ENCODE measurements around the gene GABBR1.

GABBR1 gene

GRCh38 chr6:29617782-29618554 lies 15.0 kb downstream of the GABBR1 start:
- DNase-seq: no peak

GRCh38 chr6:29611426-29611825 lies 21.6 kb downstream of the GABBR1 start:
- DNase-seq: no peak

GRCh38 chr6:29610540-29610939 lies 22.4 kb downstream of the GABBR1 start:
- DNase-seq: no peak

GRCh38 chr6:29608131-29608530 lies 24.9 kb downstream of the GABBR1 start:
- DNase-seq: no peak

DNA sequence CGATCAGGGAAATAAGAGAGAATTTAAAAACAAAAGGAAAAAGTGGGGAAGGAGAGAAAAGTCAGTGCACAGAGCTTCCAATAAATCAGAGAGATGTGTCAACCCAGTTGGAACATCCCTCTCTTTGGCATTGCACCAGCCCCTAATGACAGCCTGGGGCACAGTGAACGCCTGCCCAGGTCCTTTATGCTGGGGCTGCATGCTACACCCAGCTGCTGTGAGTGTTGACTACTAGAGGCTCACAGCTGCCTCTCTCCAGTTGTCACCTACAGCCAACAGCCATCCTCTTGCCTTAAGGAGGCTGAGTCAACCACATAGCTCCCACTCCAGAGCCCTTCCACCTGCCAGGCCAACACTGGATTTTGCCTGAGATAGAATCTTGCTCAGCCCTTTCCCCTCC lies 29.1 kb downstream of the GABBR1 start:
- no peak for DNase-seq

DNA sequence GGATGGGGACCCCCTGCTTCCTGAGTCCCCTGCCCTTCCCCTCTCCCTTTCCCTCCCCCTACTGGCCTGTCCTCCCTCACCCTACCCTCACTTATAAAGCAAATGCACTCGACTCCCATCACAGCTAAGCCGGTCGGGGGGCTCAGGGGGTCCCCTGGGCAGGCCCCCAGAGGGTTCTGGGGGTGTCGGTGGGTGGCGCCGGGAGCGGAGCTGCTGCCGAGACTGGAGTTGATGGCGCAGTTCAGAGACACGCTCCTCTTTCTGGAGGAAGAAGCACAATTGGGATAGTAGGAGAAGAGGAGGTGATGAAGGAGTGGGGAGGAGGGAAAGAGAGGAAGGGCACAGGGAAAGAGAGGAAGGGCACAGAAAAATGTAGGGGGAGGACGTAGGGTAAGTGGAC lies 29.5 kb downstream of the GABBR1 start:
- DNase-seq: no peak

DNA sequence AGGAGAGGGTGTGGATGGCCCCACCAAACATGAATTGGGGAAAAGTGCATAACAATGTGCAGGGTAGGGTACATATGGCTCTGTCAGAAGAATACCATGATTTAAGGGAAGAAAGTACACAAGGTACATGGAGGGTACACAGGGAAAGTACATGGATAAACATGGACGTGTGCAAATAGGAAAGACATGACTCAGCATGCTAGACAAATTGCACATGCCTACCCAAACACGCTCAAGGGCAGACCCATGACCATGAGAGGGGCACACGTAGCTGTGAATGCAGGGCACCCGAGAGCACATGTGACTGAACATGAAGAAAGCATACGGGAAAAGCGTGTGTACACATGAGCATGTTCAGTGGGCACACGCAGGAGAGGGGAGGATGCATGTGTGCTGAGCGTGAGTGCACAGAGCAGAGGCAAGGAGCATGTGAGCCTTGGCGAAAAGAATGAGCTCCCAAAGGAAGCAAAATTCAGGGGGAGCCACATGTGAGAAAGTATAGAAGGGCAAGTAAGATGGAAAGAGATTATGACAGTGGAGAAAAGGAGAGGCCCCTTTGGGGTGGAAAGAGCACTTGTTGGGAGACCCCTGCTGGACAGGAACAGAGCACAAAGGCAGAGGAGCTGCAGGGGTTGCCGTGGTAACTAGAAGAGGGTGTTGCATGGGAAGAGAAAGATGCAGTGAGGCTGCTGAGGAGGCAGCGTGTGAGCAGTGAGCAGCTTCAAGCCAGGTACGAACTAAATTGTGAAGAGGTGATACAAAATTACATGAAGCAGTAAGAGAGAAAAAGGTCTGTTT lies 30.2 kb downstream of the GABBR1 start:
- no peak for DNase-seq

DNA sequence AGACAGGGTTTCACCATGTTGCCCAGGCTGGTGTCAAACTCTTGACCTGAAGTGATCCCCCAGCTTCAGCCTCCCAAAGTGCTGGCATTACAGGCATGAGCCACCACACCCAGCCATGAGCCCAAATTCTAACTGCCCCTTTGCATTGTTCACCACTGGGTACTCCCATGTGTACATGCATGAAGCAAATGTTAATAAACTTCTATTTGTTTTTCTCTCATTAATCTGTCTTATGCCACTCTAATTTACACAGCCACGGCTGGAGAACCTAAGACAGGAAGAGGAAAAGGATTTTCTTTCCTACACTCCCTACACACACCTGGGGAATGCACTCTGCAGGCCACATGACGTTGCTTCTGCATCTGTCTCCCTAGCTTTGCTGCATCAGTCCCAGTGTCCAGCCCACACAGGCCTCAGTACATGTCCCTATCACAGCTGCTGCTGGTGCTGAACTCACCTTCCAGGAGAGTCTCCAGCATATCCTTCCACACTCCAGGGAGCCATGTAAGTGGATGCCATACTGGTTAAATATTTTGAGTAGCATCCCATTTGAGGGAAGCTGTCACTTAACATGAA lies 34.7 kb downstream of the GABBR1 start:
- DNase-seq: no peak

DNA sequence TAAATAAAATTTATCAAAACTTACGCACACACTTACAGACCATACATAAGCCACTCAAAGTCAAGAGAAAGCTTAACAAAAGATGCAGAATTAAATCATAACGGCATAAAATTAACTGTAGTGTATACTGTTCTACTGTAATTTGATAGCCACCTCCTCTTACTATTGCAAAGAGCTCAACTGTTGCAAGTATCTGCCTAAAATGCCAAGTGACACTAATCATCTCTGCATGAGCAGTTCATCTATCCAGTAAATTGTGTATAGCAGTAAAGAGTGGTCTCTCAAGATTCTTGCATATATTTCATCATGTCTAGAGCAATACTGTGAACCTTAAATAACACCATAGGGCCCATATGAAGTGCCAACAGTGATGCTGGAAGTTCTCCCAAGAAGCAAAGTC lies 35.8 kb downstream of the GABBR1 start:
- DNase-seq: no peak

DNA sequence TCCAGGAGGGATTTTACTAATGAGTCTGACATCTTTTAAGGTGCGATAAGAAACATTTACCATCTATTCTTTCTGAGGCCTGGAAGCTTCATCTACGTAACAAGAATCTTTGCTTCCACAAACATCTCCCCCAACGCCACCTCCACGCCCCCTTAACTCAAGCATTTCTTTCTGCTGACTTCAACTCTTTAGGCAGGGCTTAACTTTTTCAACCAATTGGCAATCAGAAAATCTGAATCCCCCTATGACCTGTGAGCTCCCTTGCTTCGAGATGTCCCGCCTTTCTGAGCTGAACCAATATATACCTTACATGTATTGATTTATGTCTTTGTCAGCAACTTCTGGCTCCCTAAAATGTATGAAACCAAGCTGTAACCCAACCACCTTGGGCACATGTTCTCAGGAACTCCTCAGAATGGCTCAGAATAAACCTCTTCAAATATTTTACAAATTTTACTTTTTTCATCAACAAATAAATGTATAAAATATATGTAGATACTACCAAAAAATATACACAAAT lies 36.5 kb downstream of the GABBR1 start:
- no peak for DNase-seq

DNA sequence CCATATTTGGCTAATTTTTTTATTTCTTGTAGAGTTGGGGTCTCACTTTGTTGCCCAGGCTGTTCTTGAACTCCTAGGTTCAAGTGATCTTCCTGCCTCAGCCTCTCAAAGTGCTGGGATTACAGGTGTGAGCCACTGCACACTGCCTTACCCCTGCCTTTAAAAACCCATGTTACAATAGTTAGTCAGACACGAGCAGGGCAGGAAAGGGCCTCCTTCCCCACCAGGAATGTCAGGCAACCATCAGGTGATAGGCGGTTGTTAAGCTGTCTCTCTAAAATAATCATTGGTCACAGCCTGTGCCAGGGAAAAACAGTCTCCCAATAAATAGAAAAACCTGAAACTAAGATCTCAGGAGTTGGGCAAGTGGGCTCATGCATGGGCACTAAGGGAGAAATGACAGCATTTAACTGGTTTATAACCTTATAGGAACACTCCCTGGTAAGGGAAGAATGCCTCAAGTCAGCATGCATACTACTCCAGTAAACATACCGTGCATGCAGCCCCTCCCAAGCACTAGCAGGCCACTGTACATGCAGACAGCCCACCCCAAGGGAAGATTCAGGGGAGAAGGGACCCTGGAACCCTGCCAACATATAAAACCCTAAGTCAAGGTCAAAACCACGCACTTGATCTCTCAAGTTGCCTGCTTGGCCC lies 39.7 kb downstream of the GABBR1 start:
- DNase-seq: no peak

- DNase-seq: no peak
These were observed 41.3 kb downstream of the GABBR1 start for GRCh38 chr6:29591677-29592076.

DNA sequence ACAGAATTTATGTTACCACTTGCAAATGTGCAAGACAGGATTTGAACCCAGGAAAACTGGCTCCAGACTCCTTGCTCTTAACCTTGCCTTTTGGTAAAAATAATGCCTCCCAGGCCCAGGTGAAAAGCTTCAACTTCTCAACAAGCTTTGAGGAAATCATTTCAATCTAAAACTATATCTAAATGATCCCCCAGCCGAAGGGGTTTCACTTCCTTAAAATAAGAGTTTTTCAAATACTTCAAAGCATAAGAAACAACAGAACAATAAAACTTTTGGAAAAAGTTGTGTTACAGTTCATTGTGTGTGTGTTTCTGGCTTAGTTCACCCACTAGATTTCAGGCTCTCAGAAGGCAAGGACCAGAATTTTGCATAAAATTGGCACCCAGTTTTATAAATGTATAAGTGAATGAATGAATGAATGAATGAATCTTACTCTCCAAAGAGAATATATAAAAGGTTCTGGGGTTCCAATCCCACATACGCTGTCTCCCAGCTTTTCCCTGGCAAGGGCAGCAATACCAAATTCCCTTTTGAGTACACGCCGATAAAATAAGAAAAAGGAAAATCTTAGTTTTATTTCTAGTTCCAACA lies 42.7 kb downstream of the GABBR1 start:
- DNase-seq: no peak

DNA sequence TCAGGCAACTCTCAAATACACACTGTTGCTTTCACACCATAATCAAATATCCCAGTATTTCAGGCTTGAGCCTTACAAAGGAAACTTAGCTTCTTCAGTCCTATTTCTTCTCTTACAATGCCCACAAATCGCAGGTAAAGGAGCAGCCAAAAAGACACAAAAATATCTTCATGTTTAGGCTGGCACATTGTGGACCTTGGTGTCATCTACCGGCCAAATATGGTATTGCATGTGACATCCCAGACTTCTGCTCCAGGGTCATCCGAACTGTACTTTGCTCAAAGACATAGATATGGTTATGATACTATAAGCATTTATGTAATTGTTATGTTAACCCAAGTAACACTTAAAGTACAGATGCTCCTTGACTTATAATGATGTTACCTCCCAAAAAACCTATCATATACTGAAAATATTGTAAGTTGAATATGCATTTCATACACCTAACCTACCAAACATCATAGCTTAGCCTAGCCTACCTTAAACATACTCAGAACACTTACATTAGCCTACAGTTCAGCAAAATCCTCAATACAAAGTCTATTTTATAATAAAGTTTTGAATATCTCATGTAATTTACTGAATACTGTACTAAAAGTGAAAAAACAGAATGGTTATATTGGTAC lies 43.4 kb downstream of the GABBR1 start:
- no peak for DNase-seq

GRCh38 chr6:29584821-29585220 lies 48.2 kb downstream of the GABBR1 start, which contains the start of gene OR2H2:
OR2H2 (plus strand) TSS chr6:29585121; CDS start chr6:29587945, 2,824 bp downstream.
- DNase-seq: no peak

GRCh38 chr6:29577544-29577943 lies 55.4 kb downstream of the GABBR1 start:
- DNase-seq: no peak

GRCh38 chr6:29576056-29576455 lies 56.9 kb downstream of the GABBR1 start:
- DNase-seq: no peak

DNA sequence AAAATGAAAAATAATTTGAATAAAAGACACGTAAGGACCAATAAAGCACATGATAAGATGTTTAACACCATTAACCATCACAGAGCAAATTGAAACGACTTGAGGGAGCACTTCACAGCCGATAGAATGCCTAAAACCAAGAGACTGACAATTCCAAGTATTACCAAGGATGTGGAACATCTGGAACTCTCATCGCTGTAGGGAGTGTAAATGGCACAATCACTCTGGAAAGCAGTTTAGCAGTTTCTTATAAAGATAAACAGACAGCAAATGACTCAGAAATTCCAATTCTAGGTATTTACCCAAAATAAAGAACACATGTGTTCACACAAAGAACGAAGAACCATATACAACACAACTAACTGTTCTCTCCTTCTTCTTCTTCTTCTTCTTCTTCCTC lies 65.0 kb downstream of the GABBR1 start:
- DNase-seq: no peak

GRCh38 chr6:29567541-29567940 lies 65.4 kb downstream of the GABBR1 start:
- DNase-seq: no peak

DNA sequence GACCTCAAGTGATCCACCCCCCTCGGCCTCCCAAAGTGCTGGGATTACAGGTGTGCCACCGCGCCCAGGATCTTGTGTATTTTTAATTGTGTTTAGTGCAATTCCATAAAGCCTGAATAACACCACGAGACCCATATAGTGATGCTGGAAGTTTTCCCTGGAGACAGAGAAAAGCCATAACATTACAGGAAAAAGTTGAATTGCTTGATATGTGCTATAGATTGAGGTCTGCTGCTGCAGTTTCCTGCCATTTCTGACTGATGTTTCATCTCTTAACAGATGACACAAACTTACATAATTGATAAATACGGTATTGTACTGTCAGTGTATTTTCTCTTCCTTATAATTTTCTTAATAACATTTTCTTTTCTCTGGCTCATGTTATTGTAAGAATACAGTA lies 66.1 kb downstream of the GABBR1 start:
- no peak for DNase-seq

DNA sequence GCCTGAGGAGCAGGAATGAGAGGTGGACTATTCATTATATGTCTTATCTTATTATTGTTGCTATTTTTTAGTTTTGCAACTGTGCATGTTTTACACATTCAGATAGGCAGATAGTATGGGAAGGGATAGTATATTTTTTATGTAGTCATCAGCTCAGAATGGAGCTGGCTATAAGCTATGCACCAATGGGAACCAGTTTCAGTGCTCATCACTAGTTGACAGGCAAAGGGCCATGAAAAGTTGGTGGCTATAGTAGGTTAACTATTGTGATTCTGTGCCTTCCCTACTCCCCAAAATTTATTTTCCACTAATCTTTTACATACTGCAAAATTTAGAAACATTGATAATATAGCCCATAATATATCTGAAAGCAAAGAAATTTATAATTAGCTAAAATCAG lies 68.1 kb downstream of the GABBR1 start:
- DNase-seq: no peak

GRCh38 chr6:29563435-29563965 lies 69.5 kb downstream of the GABBR1 start:
- DNase-seq: no peak

Measured in NCI-H2029 (cell line).